Left forelimb (tissue), 1 donor: Measurements from ENCODE around the gene BICC1.

ENCODE experiments used
- DNase-seq: peaks from one replicate; pipeline ENCODE4 v3.0.0-alpha.2; 2018; ENCODE audit warnings: low spot score

Gene BICC1

GRCh38 chr10:58647376-58648112 lies 134.9 kb downstream of the BICC1 start:
- DNase-seq = no peak

DNA sequence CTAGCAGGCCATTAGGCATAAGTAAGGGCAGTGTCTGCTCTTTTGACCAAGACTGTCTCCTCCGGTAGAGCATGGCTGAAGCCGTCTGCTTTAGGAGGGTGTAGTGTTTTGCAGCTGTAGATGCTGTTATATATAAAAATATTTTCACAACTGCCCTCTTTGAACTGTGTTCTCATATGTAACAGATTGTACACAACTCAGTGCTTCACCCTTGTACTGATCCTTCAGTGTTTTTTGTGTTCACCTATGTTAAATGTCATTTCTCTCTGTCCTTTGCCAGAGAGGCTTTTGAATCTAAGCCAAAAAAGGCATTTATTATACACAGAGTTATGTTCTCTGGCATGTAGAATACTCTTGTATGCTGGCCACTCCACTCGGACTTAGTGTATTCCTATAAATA lies 135.5 kb downstream of the BICC1 start:
- no peak for DNase-seq

DNA sequence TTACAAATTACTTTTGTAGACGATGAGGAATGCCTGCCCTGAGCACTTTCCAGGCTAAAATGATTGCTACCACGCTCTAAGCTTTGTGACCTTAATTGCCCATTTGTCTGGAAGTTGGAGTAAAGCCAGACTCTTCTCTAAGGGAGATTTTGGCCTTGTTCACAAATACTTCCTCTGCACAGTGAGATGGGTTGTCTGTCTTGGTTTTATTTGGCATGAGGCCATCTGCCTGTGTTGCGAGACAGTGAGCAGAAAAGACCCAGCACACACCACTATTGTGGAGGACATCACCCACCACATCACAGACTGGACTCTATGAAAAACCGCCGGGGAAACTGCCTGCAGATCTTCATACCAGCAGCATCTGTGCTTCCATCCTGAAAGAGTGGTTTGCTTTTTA lies 138.4 kb downstream of the BICC1 start:
- no peak for DNase-seq

DNA sequence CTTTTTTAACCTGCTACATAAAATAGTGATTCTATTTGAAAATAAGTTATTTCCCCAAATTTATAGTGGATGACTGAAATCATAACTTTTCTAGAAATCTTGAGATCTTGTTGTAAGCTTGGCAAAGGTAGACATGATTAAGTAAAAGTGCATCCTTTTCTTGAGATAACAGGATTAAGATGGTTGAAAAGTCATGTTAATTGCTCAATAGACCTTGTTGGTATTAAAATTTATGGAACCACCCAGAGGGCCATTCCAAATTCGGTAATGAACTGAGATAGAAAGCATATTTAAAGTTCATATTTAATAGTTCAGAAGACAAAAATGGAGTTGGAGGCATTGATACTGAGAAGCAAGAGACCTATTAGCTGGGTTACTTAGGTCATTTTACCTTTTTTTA lies 139.1 kb downstream of the BICC1 start:
- no peak for DNase-seq

- no peak for DNase-seq
Observed at GRCh38 chr10:58653139-58653538, 140.5 kb downstream of the BICC1 start.

GRCh38 chr10:58660575-58661255 lies 148.0 kb downstream of the BICC1 start:
- no peak for DNase-seq

GRCh38 chr10:58661336-58661735 lies 148.7 kb downstream of the BICC1 start:
- no peak for DNase-seq

DNA sequence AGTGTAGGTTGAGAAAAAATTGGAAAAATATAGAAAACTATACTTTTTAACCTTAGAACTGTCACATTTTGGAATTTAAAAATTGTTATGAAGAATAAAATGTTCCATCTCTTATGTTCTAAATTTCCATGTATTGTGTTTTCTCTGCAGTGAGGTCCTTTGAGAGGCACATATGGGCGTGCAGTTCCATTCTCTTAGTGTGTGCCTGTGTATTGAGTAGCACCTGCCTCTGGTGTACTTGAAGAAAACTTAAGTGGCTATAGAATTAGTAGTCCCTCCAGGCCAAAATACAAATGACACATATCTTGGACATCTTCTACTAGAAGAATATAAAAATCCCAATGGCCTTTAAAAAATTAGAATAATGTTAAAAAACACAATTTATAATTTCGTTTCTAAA lies 149.2 kb downstream of the BICC1 start:
- no peak for DNase-seq

- DNase-seq = no peak
Observed at GRCh38 chr10:58662314-58662713, 149.6 kb downstream of the BICC1 start.

- no peak for DNase-seq
Observed at GRCh38 chr10:58665361-58665760, 152.7 kb downstream of the BICC1 start.

DNA sequence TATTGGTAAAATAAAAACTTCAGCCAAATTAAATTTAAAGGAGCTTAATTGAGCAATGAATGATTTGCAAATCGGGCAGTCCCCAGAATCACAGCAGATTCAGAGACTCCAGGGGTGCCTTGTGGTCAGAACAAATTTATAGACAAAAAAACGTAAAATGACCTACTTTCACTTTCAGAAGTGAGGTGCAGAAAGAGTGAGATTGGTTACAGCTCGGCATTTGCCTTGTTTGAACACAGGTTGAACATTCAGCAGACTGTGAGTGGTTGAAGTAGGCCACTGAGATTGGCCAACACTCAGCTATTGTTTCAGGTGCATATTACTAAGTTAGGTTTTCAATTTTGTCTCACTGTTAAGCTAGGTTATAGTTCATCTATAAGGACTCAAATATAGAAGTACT lies 153.4 kb downstream of the BICC1 start:
- no peak for DNase-seq

GRCh38 chr10:58667658-58668310 lies 155.1 kb downstream of the BICC1 start:
- no peak for DNase-seq

GRCh38 chr10:58672845-58673244 lies 160.2 kb downstream of the BICC1 start:
- DNase-seq = no peak

DNA sequence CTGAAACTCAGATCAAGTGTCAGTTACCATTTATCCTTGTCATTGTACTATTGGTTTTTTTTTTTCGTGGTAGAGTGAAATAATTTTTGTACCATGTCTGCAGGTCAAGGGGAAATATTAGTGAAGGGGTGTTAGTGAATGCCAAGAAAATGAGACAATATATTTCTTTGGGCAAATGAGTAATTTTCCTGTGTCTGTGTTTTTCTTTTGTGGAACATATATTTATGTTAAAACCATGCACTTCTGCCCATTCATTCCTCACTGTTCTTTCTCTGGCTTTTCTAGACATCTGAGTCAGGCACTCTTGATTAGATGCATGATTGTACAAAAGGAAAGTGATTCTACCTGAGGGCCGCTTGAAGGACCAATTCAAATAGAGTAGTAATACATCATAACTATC lies 161.6 kb downstream of the BICC1 start:
- no peak for DNase-seq

- no peak for DNase-seq
Observed at GRCh38 chr10:58675321-58675720, 162.6 kb downstream of the BICC1 start.

GRCh38 chr10:58691528-58691927 lies 178.9 kb downstream of the BICC1 start:
- no peak for DNase-seq

DNA sequence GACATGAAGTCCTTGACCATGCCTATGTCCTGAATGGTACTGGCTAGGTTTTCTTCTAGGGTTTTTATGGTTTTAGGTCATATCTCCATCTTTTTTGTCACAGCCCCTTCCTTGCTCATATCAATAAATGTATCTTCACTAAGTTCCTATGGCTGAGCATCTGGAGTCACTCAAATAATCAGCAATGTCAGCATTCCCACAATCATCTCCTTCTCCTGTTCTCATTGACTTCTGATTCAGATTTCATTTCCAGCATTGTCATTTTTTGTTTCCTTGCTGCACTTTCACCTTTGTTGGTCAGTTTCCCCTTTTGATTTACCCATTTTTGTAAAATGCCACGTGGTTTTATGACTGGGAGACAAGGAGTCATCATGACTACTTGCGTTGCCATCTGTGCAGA lies 181.2 kb downstream of the BICC1 start:
- no peak for DNase-seq

DNA sequence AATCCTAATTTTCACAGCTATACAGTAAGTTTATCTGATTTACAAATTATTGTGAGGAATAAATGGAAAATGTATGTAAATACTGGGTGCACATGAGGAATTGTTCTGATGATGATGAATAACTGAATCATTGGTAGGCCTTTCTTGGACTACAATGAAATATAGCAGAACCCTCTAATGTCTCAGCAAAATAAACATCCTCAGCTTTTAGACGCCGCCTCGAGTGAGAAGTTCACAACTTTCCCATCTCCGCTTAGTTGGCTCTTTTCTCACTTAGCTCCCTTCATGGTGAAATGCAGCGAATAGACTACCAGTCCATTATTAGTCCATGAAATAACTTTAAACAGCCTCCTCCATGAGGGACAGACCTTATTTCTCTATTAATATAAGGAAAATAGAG lies 182.3 kb downstream of the BICC1 start:
- DNase-seq = no peak

DNA sequence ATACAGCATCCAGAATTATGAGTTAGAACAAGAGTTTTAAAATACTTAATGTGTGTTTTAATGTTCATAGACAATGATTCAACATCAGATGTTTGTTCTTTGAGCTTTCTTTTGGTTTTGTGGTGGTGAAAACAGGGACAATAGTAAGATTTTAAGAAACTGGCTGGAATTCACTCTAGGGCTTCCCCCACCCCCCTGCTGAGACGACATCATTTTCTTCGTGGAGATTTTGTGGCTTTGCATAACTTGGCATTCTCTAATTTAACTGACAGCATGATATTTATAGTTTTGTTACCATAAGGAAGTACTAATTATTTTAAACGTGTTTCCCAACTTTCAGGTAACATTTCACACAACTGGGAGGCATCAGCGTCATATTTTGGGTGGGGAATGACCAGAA lies 184.1 kb downstream of the BICC1 start:
- DNase-seq = no peak

DNA sequence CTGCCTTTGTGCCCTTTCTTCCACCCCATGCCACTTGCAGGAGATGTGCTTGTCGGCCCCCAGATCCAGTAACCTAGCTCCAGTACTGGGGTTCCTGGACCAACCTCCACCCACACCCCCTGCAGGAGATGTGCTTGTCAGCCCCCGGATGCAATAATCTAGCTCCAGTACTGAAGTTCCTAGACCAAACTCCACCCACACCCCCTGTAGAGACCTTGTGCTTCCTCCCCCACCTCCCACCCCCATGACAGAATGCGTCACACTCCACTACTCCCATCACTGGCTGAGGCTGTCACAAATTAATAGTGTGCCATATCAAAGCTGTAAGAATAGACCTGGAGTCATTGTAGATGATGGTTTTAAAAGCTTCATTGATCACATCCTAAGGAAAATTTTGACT lies 185.0 kb downstream of the BICC1 start:
- DNase-seq = no peak

DNA sequence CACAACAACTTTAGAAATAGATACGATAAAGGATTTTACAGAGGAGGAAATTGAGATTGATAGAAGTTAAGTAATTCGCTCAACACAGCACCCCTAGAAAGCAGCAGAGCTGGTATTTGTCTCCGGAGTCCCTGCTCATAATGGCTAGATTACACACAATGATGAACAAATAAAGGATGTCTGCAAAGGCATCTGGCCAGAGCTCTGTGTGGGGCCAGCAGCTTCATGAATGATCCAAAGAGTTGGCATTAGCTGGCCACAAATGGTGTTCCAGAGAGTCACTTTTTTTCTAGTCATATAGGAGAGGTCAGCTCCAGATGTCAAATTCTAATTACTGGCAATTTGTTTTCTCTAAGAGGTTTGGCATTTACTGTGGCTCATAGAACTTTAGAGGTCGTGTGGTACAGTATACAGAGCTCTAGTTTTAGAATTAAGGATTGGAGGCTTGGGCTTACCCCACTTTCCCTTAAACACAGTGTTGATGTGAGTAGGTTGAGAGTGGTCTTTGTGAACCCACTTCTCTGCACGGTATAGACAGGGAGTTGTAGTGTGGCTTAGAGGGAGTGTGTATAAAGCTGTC lies 186.2 kb downstream of the BICC1 start:
- no peak for DNase-seq

- no peak for DNase-seq
Observed at GRCh38 chr10:58700591-58700990, 187.9 kb downstream of the BICC1 start.
